H9 (cell line): Measurements from ENCODE around the gene CYB5R3. TPM values are rescaled to one million over a fixed set of nuclear protein-coding genes. Genes with fewer than 3 reads are reported as not detected.

Source experiments
- DNase-seq: peaks from one replicate; pipeline ENCODE4 v3.0.0-alpha.2; 2017
- H2AFZ ChIP-seq: one replicate; pipeline ENCODE4 v1.6.1; 2013; ENCODE audit warnings: mild to moderate bottlenecking, low read length, control low read depth, moderate library complexity
- H2AK5ac ChIP-seq: 2 replicates; pipeline ENCODE4 v1.6.1; 2013; ENCODE audit warnings: low read length, control low read depth, mixed read lengths; ENCODE audit not compliant: insufficient read length
- H2BK120ac ChIP-seq: one replicate; pipeline ENCODE4 v1.6.1; 2013; ENCODE audit warnings: low read depth, mild to moderate bottlenecking, low read length, control low read depth, inconsistent platforms; ENCODE audit not compliant: poor library complexity, severe bottlenecking
- H2BK12ac ChIP-seq: 2 replicates; pipeline ENCODE4 v1.6.1; 2013; ENCODE audit warnings: low read length, control low read depth, mixed read lengths, low read depth; ENCODE audit not compliant: insufficient read length
- H2BK15ac ChIP-seq: 2 replicates; pipeline ENCODE4 v1.6.1; 2013; ENCODE audit warnings: low read depth, low read length, control low read depth
- H2BK20ac ChIP-seq: one replicate; pipeline ENCODE4 v1.6.1; 2013; ENCODE audit warnings: low read depth, mild to moderate bottlenecking, low read length, control low read depth, inconsistent platforms; ENCODE audit not compliant: poor library complexity, severe bottlenecking
- H2BK5ac ChIP-seq: 2 replicates; pipeline ENCODE4 v1.6.1; 2013; ENCODE audit warnings: low read length, control low read depth, mixed read lengths; ENCODE audit not compliant: insufficient read length
- H3K14ac ChIP-seq: 2 replicates; pipeline ENCODE4 v1.6.1; 2013; ENCODE audit warnings: low read length, control low read depth; ENCODE audit not compliant: insufficient read depth
- H3K18ac ChIP-seq: 2 replicates; pipeline ENCODE4 v1.6.1; 2013; ENCODE audit warnings: low read depth, mild to moderate bottlenecking, mixed read lengths, low read length, control low read depth; ENCODE audit not compliant: insufficient read length
- H3K23ac ChIP-seq: 2 replicates; pipeline ENCODE4 v1.6.1; 2013; ENCODE audit warnings: low read length, control low read depth, mixed read lengths, low read depth; ENCODE audit not compliant: insufficient read length
- H3K23me2 ChIP-seq: 2 replicates; pipeline ENCODE4 v1.6.1; 2013; ENCODE audit warnings: low read depth, mild to moderate bottlenecking, mixed read lengths, low read length, control low read depth; ENCODE audit not compliant: insufficient read length, poor library complexity, severe bottlenecking
- H3K27ac ChIP-seq: 2 replicates; pipeline ENCODE4 v1.5.1; 2013; ENCODE audit warnings: low read length, control low read depth, mixed read lengths, low read depth; ENCODE audit not compliant: insufficient read length
- H3K27me3 ChIP-seq: 2 replicates; pipeline ENCODE4 v1.6.1; 2013; ENCODE audit warnings: low read length, control low read depth, inconsistent platforms; ENCODE audit not compliant: insufficient read depth
- H3K4ac ChIP-seq: 2 replicates; pipeline ENCODE4 v1.6.1; 2013; ENCODE audit warnings: low read depth, mild to moderate bottlenecking, control low read depth, inconsistent platforms, low read length, moderate library complexity
- H3K4me1 ChIP-seq: 2 replicates; pipeline ENCODE4 v1.6.1; 2013; ENCODE audit warnings: low read length, control low read depth, inconsistent platforms; ENCODE audit not compliant: insufficient read depth
- H3K4me2 ChIP-seq: 2 replicates; pipeline ENCODE4 v1.6.1; 2013; ENCODE audit warnings: low read length, control low read depth, mixed read lengths; ENCODE audit not compliant: insufficient read length, insufficient read depth
- H3K56ac ChIP-seq: 2 replicates; pipeline ENCODE4 v1.6.1; 2013; ENCODE audit warnings: low read depth, mild to moderate bottlenecking, mixed read lengths, low read length, control low read depth; ENCODE audit not compliant: insufficient read length
- H3K79me1 ChIP-seq: 2 replicates; pipeline ENCODE4 v1.6.1; 2013; ENCODE audit warnings: low read depth, mild to moderate bottlenecking, moderate library complexity, low read length, control low read depth, inconsistent platforms; ENCODE audit not compliant: insufficient read depth, poor library complexity, severe bottlenecking
- H3K79me2 ChIP-seq: 2 replicates; pipeline ENCODE4 v1.6.1; 2013; ENCODE audit warnings: low read length, control low read depth, inconsistent platforms; ENCODE audit not compliant: insufficient read depth
- H3K9ac ChIP-seq: 2 replicates; pipeline ENCODE4 v1.6.1; 2013; ENCODE audit warnings: low read length, control low read depth, mixed read lengths; ENCODE audit not compliant: insufficient read length; ENCODE audit errors: extremely low read depth
- H3K9me3 ChIP-seq: one replicate; pipeline ENCODE4 v1.6.1; 2013; ENCODE audit warnings: low read depth, low read length, inconsistent platforms; ENCODE audit not compliant: control insufficient read depth
- H3T11ph ChIP-seq: one replicate; pipeline ENCODE4 v1.6.1; 2013; ENCODE audit warnings: mild to moderate bottlenecking, low read length, control low read depth, inconsistent platforms
- H4K20me1 ChIP-seq: one replicate; pipeline ENCODE4 v1.6.1; 2013; ENCODE audit not compliant: control insufficient read depth, insufficient read length, insufficient read depth
- H4K5ac ChIP-seq: 2 replicates; pipeline ENCODE4 v1.6.1; 2013; ENCODE audit warnings: low read depth, mild to moderate bottlenecking, mixed read lengths, low read length, control low read depth; ENCODE audit not compliant: insufficient read length
- H4K8ac ChIP-seq: replicated peaks from 2 replicates; pipeline ENCODE4 v1.6.1; 2013; ENCODE audit warnings: low read length, control low read depth, mixed read lengths, low read depth; ENCODE audit not compliant: insufficient read length
- H4K91ac ChIP-seq: 2 replicates; pipeline ENCODE4 v1.6.1; 2013; ENCODE audit warnings: low read depth, mild to moderate bottlenecking, moderate library complexity, mixed read lengths, low read length, control low read depth; ENCODE audit not compliant: insufficient read length
- H3K27ac Mint-ChIP-seq, 3 experiments: 2 replicates in 2 of 3; 3 replicates in 1 of 3; pipeline ENCODE4 v1.8.0; 2020 to 2021; ENCODE audit warnings: mixed read lengths in 3 of 3, mild to moderate bottlenecking in 1 of 3, moderate library complexity in 1 of 3
- H3K27me3 Mint-ChIP-seq: 2 replicates; pipeline ENCODE4 v1.8.0; 2021; ENCODE audit warnings: low read depth, mild to moderate bottlenecking, moderate library complexity, mixed read lengths
- H3K36me3 Mint-ChIP-seq, 3 experiments: 2 replicates in 2 of 3; 3 replicates in 1 of 3; pipeline ENCODE4 v1.8.0; 2020 to 2021; ENCODE audit warnings: low read depth in 3 of 3, mixed read lengths in 3 of 3; ENCODE audit not compliant: insufficient read depth in 1 of 3
- H3K4me1 Mint-ChIP-seq, 2 experiments: 2 replicates each; pipeline ENCODE4 v1.8.0; 2020; ENCODE audit warnings: mixed read lengths in 2 of 2
- H3K4me3 Mint-ChIP-seq, 2 experiments: 2 replicates in 1 of 2; 3 replicates in 1 of 2; pipeline ENCODE4 v1.8.0; 2020 to 2021; ENCODE audit warnings: mild to moderate bottlenecking in 2 of 2, mixed read lengths in 2 of 2, moderate library complexity in 1 of 2
- H3K9me3 Mint-ChIP-seq, 2 experiments: 2 replicates in 1 of 2; 3 replicates in 1 of 2; pipeline ENCODE4 v1.8.0; 2020; ENCODE audit warnings: mild to moderate bottlenecking in 2 of 2, mixed read lengths in 2 of 2, moderate library complexity in 1 of 2
- WGBS: extraction: QIAGEN DNeasy Blood & Tissue Kit; methylation state at CpG from one replicate; pipeline ENCODE4 v1.1.7; 2013; ENCODE audit warnings: missing lambda C conversion rate, low lambda C conversion rate, mixed read lengths; ENCODE audit not compliant: insufficient read length; ENCODE audit errors: extremely low coverage; 5-methylcytosine and 5-hydroxymethylcytosine counted together
- total RNA-seq: library from RNA; stranded (reverse); gene quantifications from 2 replicates; pipeline ENCODE4 v1.2.1, GENCODE V29; 2021
- TF ChIP-seq, protein P1 (sequence below): fragments of 200-600 bp; sonication (generic); conservative IDR thresholded peaks from 3 replicates; pipeline ENCODE4 v1.8.0; 2021; ENCODE audit warnings: antibody characterized with exemption, mild to moderate bottlenecking

Gene CYB5R3
- total RNA-seq, 1 experiment from 2014 or later, result 97.4 TPM

DNA sequence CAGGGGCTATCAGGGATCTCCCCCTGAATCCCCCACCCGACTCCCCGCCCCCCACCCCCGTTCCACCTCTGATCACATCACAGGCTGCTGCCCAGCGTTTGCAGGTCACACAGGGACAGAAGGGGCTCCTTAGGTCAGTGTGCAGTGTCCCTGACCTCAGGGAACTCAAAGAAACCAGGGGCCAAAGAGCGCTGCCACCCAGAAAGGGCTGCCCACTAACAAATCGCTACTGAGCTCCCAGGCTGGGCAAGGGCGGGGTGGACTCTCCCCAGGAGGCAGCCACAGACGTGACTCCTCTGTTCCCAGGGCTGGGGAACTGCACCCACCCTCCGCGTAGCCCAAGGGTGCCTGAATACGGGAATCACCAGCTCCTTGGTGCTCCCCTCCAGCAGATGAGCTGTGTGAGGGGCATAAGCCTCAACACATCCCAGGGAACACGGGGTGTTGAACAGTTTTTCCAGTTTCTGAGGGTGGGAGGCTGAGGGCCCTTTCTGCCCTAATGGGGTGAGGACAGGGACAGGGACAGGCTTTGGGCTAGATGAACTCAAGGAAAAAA is 24.6 kb downstream of the CYB5R3 start:
- no peaks in the 10 kb centered on the region for H3K79me2 ChIP-seq
- H2AFZ ChIP-seq, result no peak overlapping the region
- no CpG with 5 or more reads among the region's 12 CpGs for WGBS
- H3K23ac ChIP-seq, result no peak overlapping the region
- H3T11ph ChIP-seq, result no peak overlapping the region
- H2BK5ac ChIP-seq, result no peak overlapping the region
- H2BK20ac ChIP-seq, result no peak overlapping the region
- no peaks in the 10 kb centered on the region for H3K79me1 ChIP-seq
- no peak overlapping the region for H4K5ac ChIP-seq
- no peak overlapping the region for H2BK15ac ChIP-seq
- no peaks in the 10 kb centered on the region for H3K27me3 Mint-ChIP-seq
- no peak overlapping the region for H2BK120ac ChIP-seq
- H3K4me3 Mint-ChIP-seq, result no peak overlapping the region
- no peak overlapping the region for H3K56ac ChIP-seq
- peaks cover 3 to 10% of the 10 kb centered on the region in 2 experiments; a peak in 3 of 4 replicates for H3K4me1 Mint-ChIP-seq
- H2BK12ac ChIP-seq, result no peak overlapping the region
- no peak overlapping the region for H3K14ac ChIP-seq
- H3K4me2 ChIP-seq, result no peak overlapping the region
- H3K27ac Mint-ChIP-seq, result no peak overlapping the region
- H3K36me3 Mint-ChIP-seq, result peaks cover 3 to 44% (median 33%) of the 10 kb centered on the region in 3 experiments
- no peak overlapping the region for H3K27ac ChIP-seq
- no peak overlapping the region for H3K4ac ChIP-seq
- no peak overlapping the region for H2AK5ac ChIP-seq
- H4K8ac ChIP-seq, result no peak overlapping the region
- no peaks in the 10 kb centered on the region for H3K9me3 ChIP-seq
- H3K9ac ChIP-seq, result no peak overlapping the region
- H3K4me1 ChIP-seq, result no peaks in the 10 kb centered on the region
- H3K27me3 ChIP-seq, result no peaks in the 10 kb centered on the region
- TF ChIP-seq, protein P1, sequence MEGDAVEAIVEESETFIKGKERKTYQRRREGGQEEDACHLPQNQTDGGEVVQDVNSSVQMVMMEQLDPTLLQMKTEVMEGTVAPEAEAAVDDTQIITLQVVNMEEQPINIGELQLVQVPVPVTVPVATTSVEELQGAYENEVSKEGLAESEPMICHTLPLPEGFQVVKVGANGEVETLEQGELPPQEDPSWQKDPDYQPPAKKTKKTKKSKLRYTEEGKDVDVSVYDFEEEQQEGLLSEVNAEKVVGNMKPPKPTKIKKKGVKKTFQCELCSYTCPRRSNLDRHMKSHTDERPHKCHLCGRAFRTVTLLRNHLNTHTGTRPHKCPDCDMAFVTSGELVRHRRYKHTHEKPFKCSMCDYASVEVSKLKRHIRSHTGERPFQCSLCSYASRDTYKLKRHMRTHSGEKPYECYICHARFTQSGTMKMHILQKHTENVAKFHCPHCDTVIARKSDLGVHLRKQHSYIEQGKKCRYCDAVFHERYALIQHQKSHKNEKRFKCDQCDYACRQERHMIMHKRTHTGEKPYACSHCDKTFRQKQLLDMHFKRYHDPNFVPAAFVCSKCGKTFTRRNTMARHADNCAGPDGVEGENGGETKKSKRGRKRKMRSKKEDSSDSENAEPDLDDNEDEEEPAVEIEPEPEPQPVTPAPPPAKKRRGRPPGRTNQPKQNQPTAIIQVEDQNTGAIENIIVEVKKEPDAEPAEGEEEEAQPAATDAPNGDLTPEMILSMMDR, result no peak
- DNase-seq, result no peak
- no peaks in the 10 kb centered on the region for H4K20me1 ChIP-seq
- H3K18ac ChIP-seq, result no peak overlapping the region
- no peaks in the 10 kb centered on the region for H3K9me3 Mint-ChIP-seq
- H3K23me2 ChIP-seq, result no peaks in the 10 kb centered on the region
- H4K91ac ChIP-seq, result no peak overlapping the region
